ENCODE data around the gene STX18. TPM values are rescaled to one million over a fixed set of nuclear protein-coding genes. Genes with fewer than 3 reads are reported as not detected.
"Not testable (repeated sequence)": the region's sequence is repeated elsewhere in the genome, so short reads cannot be mapped to it uniquely, and the experiment has no call there.

STX18 gene
- total RNA-seq, 1 donor from 2014 or later, result 20.4 TPM

DNA sequence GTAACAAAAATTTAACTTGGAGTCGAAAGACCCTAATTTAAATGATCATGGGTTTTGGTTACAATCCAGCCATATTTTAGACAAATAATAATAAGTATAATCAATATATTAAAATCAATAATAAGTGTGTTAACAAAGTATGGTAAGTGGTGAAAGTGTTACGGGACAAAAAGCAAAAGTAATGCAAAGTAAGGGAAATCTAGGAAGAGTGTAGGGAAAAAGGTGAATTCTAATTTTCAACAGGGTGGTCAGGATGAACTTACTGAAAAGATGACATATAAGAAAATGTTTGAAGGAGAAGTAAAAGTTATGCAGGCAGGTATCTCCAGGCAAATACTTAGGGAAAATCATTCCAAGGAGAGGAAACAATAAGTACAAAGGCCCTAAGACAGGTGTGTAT, 32.3 kb downstream of the STX18 start:
- intact Hi-C loops (cut with DNase I), result no loop called here
- Histone ChIP-seq H3K36me3 (no peaks in the 10 kb centered on the region), H3K27ac (no peak overlapping the region), H3K4me1 (peaks cover 8% of the 10 kb centered on the region), H3K9me3 (no peaks in the 10 kb centered on the region), H3K27me3 (no peaks in the 10 kb centered on the region), H3K4me3 (no peak overlapping the region)
- TF ChIP-seq POLR2A (IDR thresholded peaks at IDR 0.05) (no peak), CTCF (IDR thresholded peaks at IDR 0.05) (no peak), POLR2AphosphoS5 (IDR thresholded peaks at IDR 0.05; ENCODE audit: insufficient read depth in 1 of 2, low read depth in 1 of 2) (no peak)
- no peak for DNase-seq (ENCODE audit: extremely low spot score in 2 of 2)

DNA sequence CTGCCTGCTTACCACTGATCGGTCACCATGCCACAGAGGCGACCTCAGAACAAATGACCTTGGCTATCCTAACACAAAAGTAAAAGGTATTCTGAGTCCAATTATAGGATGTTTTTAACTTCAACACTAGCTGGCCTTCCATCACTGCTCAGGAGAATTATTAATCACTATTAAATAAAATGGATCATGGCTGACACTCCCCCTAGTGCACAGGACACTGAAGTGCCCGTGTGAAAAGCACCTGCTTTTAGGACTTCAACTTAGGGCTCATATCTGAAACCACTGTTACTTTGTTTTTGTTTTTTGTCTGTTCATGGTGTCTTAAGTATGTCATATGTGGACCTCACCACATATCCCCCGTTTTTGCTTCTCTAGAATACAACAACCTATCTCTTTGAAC, 33.9 kb downstream of the STX18 start:
- Histone ChIP-seq H3K4me1 (peaks cover 7% of the 10 kb centered on the region), H3K27me3 (no peaks in the 10 kb centered on the region), H3K4me3 (no peak overlapping the region), H3K27ac (peak overlapping the region; percentile 62), H3K9me3 (no peaks in the 10 kb centered on the region), H3K36me3 (no peaks in the 10 kb centered on the region)
- DNase-seq (ENCODE audit: extremely low spot score in 2 of 2), result no peak
- TF ChIP-seq POLR2AphosphoS5 (IDR thresholded peaks at IDR 0.05; ENCODE audit: insufficient read depth in 1 of 2, low read depth in 1 of 2) (no peak), CTCF (IDR thresholded peaks at IDR 0.05) (no peak), POLR2A (IDR thresholded peaks at IDR 0.05) (no peak)
- intact Hi-C loops (cut with DNase I), result no loop called here

GRCh38 chr4:4507403-4507802, 34.4 kb downstream of the STX18 start:
- Histone ChIP-seq H3K27ac (peak overlapping the region; percentile 62), H3K9me3 (no peaks in the 10 kb centered on the region), H3K36me3 (no peaks in the 10 kb centered on the region), H3K4me1 (peaks cover 7% of the 10 kb centered on the region), H3K27me3 (no peaks in the 10 kb centered on the region), H3K4me3 (peak overlapping the region in 1 of 2 donors; percentile 9)
- no peak for DNase-seq (ENCODE audit: extremely low spot score in 2 of 2)
- TF ChIP-seq CTCF (IDR thresholded peaks at IDR 0.05) (no peak), POLR2AphosphoS5 (IDR thresholded peaks at IDR 0.05; ENCODE audit: insufficient read depth in 1 of 2, low read depth in 1 of 2) (no peak), POLR2A (IDR thresholded peaks at IDR 0.05) (no peak)
- intact Hi-C loops (cut with DNase I), result no loop called here

DNA sequence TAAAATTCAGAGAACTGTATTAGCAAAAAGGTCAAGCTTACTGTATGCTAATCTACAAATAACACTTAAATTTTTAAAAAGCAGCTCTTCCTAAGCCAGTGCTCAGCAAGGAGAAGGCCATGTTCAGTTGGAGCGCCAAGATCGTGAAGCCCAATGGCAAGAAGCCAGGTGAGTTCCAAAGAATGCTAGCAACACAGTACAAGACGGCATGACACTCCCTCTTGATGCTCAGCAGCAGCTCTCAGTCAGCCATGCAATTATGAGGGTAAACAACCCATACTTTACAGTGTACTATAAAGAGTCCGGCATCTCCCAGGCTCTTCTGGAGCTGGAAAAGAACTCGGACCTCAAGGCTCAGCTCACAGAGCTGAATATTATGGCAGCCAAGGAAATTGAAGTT, 34.9 kb downstream of the STX18 start:
- peak overlapping the region in 1 of 2 donors; percentile 9 for H3K4me3 ChIP-seq
- no peak for DNase-seq (ENCODE audit: extremely low spot score in 2 of 2)
- intact Hi-C loops (cut with DNase I), result no loop called here

DNA sequence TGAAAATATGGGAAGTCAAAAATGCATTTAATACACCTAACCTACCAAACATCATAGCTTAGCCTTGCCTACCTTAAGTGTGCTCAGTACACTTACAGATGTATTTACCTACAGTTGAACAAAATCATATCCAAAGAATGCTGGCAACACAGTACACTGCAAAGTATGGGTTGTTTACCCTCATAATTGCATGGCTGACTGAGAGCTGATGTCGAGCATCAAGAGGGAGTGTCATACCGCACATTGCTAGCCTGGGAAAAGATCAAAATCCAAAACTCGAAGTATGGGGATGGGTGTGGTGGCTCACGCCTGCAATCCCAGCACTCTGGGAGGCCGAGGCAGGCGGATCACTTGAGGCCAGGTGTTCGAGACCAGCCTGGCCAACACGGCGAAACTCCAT, 36.6 kb downstream of the STX18 start:
- H3K27me3 ChIP-seq; H3K9me3 ChIP-seq; H3K36me3 ChIP-seq; H3K4me3 ChIP-seq; intact Hi-C loops (cut with DNase I); H3K4me1 ChIP-seq; DNase-seq (ENCODE audit: extremely low spot score in 2 of 2): not testable (repeated sequence)
- peak overlapping the region; percentile 62 for H3K27ac ChIP-seq

More for the DNA sequence above, 34.9 kb downstream of the STX18 start:
- Histone ChIP-seq H3K27ac (peak overlapping the region; percentile 62), H3K9me3 (no peaks in the 10 kb centered on the region), H3K36me3 (no peaks in the 10 kb centered on the region), H3K4me1 (peaks cover 7% of the 10 kb centered on the region), H3K27me3 (no peaks in the 10 kb centered on the region)
- no peak for TF ChIP-seq CTCF (IDR thresholded peaks at IDR 0.05)
- no peak for TF ChIP-seq POLR2A (IDR thresholded peaks at IDR 0.05)
- TF ChIP-seq POLR2AphosphoS5 (IDR thresholded peaks at IDR 0.05; ENCODE audit: insufficient read depth in 1 of 2, low read depth in 1 of 2), result no peak

- TF ChIP-seq CTCF (IDR thresholded peaks at IDR 0.05), result no peak
- TF ChIP-seq POLR2A (IDR thresholded peaks at IDR 0.05), result no peak
- no peak for TF ChIP-seq POLR2AphosphoS5 (IDR thresholded peaks at IDR 0.05; ENCODE audit: insufficient read depth in 1 of 2, low read depth in 1 of 2)
- Histone ChIP-seq H3K36me3 (no peaks in the 10 kb centered on the region), H3K4me3 (no peak overlapping the region), H3K9me3 (no peaks in the 10 kb centered on the region), H3K27ac (peak overlapping the region; percentile 62), H3K27me3 (no peaks in the 10 kb centered on the region), H3K4me1 (peaks cover 13% of the 10 kb centered on the region)
- DNase-seq (ENCODE audit: extremely low spot score in 2 of 2), result no peak
- intact Hi-C loops (cut with DNase I), result no loop called here
Observed at GRCh38 chr4:4504783-4505182, 37.1 kb downstream of the STX18 start.
